NT2/D1 (cell line): Measurements from ENCODE around the gene PSG3.
"Not testable (repeated sequence)": the region's sequence is repeated elsewhere in the genome, so short reads cannot be mapped to it uniquely, and the experiment has no call there.

Experiments
- DNase-seq: peaks from one replicate; pipeline ENCODE4 v3.0.0-alpha.2; 2011; ENCODE audit warnings: low read depth, low spot score
- H3K27me3 ChIP-seq: 2 replicates; pipeline ENCODE4 v1.6.0; 2011; ENCODE audit warnings: mild to moderate bottlenecking; ENCODE audit not compliant: insufficient read length, insufficient read depth
- H3K36me3 ChIP-seq: 2 replicates; pipeline ENCODE4 v1.6.1; 2011; ENCODE audit warnings: mild to moderate bottlenecking, low read length, mixed read lengths; ENCODE audit not compliant: insufficient read depth, insufficient read length
- H3K4me1 ChIP-seq: 2 replicates; pipeline ENCODE4 v1.5.1; 2011; ENCODE audit not compliant: insufficient read depth, insufficient read length
- H3K4me3 ChIP-seq: 2 replicates; pipeline ENCODE4 v1.5.1; 2011; ENCODE audit warnings: low read depth; ENCODE audit not compliant: insufficient read length
- H3K9ac ChIP-seq: 2 replicates; pipeline ENCODE4 v1.6.0; 2011; ENCODE audit warnings: low read depth; ENCODE audit not compliant: insufficient read length
- H3K9me3 ChIP-seq: 2 replicates; pipeline ENCODE4 v1.5.1; 2011; ENCODE audit warnings: mild to moderate bottlenecking, low read length; ENCODE audit not compliant: insufficient read depth
- SUZ12 ChIP-seq: IDR thresholded peaks from 2 replicates; pipeline ENCODE4 v1.6.1; 2011; ENCODE audit not compliant: insufficient read length, insufficient read depth; ENCODE audit errors: extremely low read depth
- YY1 ChIP-seq: IDR thresholded peaks from 2 replicates; pipeline ENCODE4 v1.6.1; 2011; ENCODE audit not compliant: insufficient read length, insufficient read depth
- ZNF274 ChIP-seq: IDR thresholded peaks from 2 replicates; pipeline ENCODE4 v1.6.1; 2011; ENCODE audit warnings: mild to moderate bottlenecking, low read depth, low read length

PSG3 gene

DNA sequence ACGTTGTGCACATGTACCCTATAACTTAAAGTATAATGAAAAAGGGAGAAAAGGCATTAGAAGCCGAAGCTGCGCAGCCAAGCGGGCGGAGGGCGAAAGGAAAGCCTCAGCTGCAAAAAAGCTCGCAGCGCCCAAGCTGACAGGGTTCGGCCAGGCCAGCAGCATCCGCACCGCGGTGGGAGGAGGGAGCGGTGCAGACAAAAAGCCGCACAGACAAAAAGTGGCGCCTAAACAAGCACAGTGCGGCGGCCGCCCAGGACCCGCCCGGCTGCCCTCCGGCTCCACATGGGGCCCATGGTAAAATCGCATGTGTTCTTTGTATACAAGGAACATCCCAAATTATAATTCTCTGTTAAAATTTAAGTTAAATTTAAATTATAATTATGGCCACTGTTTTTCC, 42.4 kb downstream of the PSG3 start:
- Histone ChIP-seq H3K4me3 (no peak overlapping the region), H3K36me3 (no peaks in the 10 kb centered on the region), H3K9ac (no peak overlapping the region), H3K9me3 (peaks cover 6% of the 10 kb centered on the region; the same call in 1 of the 2 replicates), H3K4me1 (no peaks in the 10 kb centered on the region), H3K27me3 (no peaks in the 10 kb centered on the region)
- no peak for DNase-seq
- TF ChIP-seq YY1 (no peak), ZNF274 (no peak), SUZ12 (no peak)

DNA sequence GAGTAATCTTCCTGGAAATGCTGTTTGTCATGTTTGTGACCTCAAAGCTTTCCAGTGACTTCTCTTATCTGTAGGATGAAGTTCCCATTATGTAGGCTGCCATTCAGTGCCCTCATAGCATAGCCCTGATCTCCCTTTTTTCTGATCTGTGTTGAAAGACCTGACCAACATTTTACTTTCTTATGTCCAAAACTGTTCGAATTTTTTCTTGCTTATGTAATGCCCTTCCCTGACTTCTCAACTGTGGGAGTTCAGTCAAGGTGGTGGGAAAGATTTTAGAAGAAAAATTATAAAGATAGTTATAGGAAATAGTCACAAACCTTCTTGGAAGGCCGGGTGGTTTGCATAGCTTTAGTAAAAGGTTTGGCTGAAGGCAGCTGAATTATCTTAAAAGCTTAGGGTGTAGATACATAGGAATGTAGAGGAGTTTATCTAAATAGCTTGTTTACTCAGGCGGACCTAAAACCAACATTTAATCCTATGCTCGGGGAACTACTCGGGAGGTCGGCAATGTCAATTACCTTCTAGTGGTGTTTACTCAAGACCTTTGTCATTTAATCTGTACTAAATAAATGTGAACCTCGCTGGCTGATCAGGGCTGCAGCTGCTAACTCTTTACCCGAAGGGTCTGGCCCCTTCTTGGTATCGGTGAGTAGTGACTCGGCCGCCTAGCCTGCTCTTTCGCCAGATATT, 44.3 kb downstream of the PSG3 start:
- no peak for DNase-seq
- Histone ChIP-seq H3K36me3 (no peaks in the 10 kb centered on the region), H3K9me3 (peaks cover 6% of the 10 kb centered on the region; the same call in 1 of the 2 replicates), H3K4me3 (no peak overlapping the region), H3K4me1 (no peaks in the 10 kb centered on the region), H3K9ac (no peak overlapping the region), H3K27me3 (no peaks in the 10 kb centered on the region)
- TF ChIP-seq ZNF274 (no peak), SUZ12 (no peak), YY1 (no peak)

DNA sequence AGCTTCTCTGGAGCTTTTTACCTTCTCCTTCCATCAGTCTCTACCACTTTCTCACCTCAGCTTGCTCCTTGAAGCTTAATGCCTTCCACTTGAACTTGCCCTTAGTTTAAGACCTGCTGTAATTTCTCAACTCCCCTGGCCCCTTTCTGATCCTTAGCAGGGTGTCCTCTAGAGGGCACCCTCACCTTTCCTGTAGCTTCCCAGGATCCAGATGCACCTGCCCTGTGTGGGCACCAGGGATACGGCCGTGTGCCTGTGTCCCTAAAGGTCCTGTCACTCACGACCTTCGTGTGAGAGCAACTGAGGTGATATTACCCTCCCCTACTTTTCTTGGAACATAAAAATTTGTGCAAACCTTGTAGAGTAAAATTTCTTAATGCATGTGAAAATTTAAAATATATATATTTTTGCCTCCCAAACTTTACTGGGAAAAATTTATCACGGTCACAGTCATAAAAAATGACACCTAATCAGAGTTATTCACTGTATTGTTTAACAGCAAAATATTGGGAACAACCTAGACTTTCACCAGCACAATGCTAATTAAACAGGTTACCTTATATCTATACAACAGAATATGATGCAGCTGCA, 46.4 kb downstream of the PSG3 start:
- Histone ChIP-seq H3K4me3 (no peak overlapping the region), H3K36me3 (no peaks in the 10 kb centered on the region), H3K4me1 (no peaks in the 10 kb centered on the region), H3K9me3 (peaks cover 6% of the 10 kb centered on the region; the same call in 1 of the 2 replicates), H3K9ac (no peak overlapping the region), H3K27me3 (no peaks in the 10 kb centered on the region)
- DNase-seq, result peak; percentile 33
- no peak for TF ChIP-seq YY1
- no peak for TF ChIP-seq ZNF274
- TF ChIP-seq SUZ12, result no peak

DNA sequence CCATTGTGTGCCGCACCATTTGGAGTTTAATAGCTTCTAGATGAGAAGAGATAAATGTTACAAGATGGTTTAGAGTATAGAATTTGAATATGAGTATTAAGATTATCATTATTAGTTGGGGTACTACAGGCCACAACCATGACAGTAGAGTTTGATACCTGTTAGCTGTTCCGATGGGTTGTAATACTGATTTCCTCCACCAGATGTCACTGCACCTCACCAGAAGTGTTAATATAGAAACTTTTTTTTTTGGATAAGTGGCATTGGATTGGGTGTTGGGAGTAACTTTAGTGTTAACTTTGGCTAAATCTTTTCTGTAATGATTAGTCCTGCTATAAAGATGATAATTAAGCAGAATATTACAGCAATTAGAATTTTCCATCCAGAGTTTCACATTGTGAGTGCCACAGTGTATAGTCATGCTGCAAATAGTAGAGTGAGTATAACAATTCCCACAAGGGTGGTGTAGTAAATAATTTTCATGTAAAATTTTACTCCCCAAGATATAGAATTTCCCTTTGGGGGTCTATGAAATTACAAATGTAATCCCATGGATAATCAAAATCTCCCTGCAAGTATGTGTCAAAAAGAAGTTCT, 56.3 kb downstream of the PSG3 start:
- peak; percentile 20 for DNase-seq

DNA sequence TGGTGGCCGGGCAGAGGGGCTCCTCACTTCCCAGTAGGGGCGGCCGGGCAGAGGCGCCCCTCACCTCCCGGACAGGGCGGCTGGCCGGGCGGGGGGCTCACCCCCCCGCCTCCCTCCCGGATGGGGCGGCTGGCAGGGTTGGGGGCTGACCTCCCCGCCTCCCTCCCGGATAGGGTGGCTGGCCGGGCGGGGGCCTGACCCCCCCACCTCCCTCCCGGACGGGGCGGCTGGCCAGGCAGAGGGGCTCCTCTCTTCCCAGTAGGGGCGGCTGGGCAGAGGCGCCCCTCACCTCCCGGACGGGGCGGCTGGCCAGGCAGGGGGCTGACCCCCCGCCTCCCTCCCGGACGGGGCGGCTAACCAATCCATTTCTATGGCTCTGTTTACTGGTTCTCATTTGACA, 64.0 kb downstream of the PSG3 start:
- H3K9me3 ChIP-seq, DNase-seq, H3K27me3 ChIP-seq: not testable (repeated sequence)

More for the DNA sequence above, 56.3 kb downstream of the PSG3 start:
- H3K9me3 ChIP-seq, result peaks cover 33% of the 10 kb centered on the region
- H3K27me3 ChIP-seq, result no peaks in the 10 kb centered on the region
- no peak overlapping the region for H3K4me3 ChIP-seq
- H3K9ac ChIP-seq, result no peak overlapping the region
- TF ChIP-seq YY1, result no peak
- no peak for TF ChIP-seq SUZ12
- no peak for TF ChIP-seq ZNF274
- H3K4me1 ChIP-seq, result no peaks in the 10 kb centered on the region
- no peaks in the 10 kb centered on the region for H3K36me3 ChIP-seq

DNA sequence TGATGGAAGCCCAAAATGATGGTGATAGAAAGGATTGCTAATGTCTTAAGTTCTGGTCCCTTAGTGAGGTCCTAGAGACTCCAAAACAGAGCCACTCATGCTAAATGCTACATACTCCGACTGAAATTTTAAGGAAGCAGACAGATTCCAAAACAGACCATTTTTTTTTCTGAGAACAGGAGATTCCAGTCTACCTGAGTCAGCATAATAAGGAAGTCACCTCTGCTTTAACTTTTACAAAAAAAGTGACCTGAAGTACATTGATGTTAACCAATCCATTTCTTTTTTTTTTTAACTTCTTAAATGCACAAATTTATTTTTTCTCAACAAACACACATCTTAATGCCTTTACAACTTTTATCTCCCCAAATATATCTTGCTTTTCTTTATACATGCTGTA, 65.7 kb downstream of the PSG3 start:
- H3K27me3 ChIP-seq, H3K9me3 ChIP-seq, DNase-seq, H3K9ac ChIP-seq, H3K36me3 ChIP-seq, H3K4me3 ChIP-seq, H3K4me1 ChIP-seq: not testable (repeated sequence)

More for the DNA sequence above, 64.0 kb downstream of the PSG3 start:
- not testable (repeated sequence) for H3K36me3 ChIP-seq, H3K4me1 ChIP-seq, H3K9ac ChIP-seq, H3K4me3 ChIP-seq
